GM12878 (cell line): ENCODE measurements around the gene ABHD17C. TPM values are rescaled to one million over a fixed set of nuclear protein-coding genes. Genes with fewer than 3 reads are reported as not detected.

ENCODE experiments used
- ATAC-seq: fragments of 200-7000 bp; cut with Tn5 transposase; 3 replicates; pipeline ENCODE4 v1.9.1; 2020; ENCODE audit warnings: mild to moderate bottlenecking, moderate library complexity
- BruUV-seq: library from RNA; stranded (reverse); fragments of 400-500 nt; replicated peaks from 2 replicates; lab custom pipeline; 2021; lab: Mats Ljungman, UMichigan
- CTCF ChIA-PET: fragments of 300-600 bp; sonication (Branson Sonifier 250); formaldehyde crosslinking; extraction: SDS; loops from one replicate; lab custom pipeline; 2021; ENCODE audit warnings: inconsistent platforms; lab: Yijun Ruan, JAX
- POLR2A ChIA-PET: fragments of 350-600 bp; formaldehyde crosslinking; extraction: SDS; loops from one replicate; lab custom pipeline; 2021; ENCODE audit warnings: inconsistent platforms; lab: Charles Lee
- RAD21 ChIA-PET: fragments of 300-600 bp; sonication (Branson Sonifier 250); formaldehyde crosslinking; loops from one replicate; lab custom pipeline; 2023; ENCODE audit warnings: antibody characterized with exemption; ENCODE audit not compliant: unreplicated experiment; lab: Charles Lee
- SMC1A ChIA-PET: fragments of 300-600 bp; sonication (Branson Sonifier 250); formaldehyde crosslinking; loops from one replicate; lab custom pipeline; 2023; ENCODE audit not compliant: unreplicated experiment, uncharacterized antibody; lab: Charles Lee
- DNase-seq: peaks from one replicate; pipeline ENCODE4 v3.0.0-alpha.2; 2011; ENCODE audit warnings: low read depth, low spot score
- FAIRE-seq: peaks from 3 replicates; lab custom pipeline; 2011; peaks lifted over from hg19 to GRCh38; lab: Jason Lieb, UNC
- H2AFZ ChIP-seq: 2 replicates; pipeline ENCODE4 v1.6.0; 2011; ENCODE audit warnings: low read depth, low read length, control low read depth; ENCODE audit not compliant: control insufficient read depth
- H3K27ac ChIP-seq: 2 replicates; pipeline ENCODE4 v1.5.1; 2011; ENCODE audit warnings: control low read depth; ENCODE audit not compliant: control insufficient read depth, insufficient read depth
- H3K27me3 ChIP-seq, 2 experiments: replicated peaks in 1 of 2; 2 replicates each; pipeline versions ENCODE4 v1.6.0 to v1.6.1; 2011; ENCODE audit warnings: low read length in 1 of 2; ENCODE audit not compliant: control insufficient read depth in 2 of 2, insufficient read depth in 2 of 2
- H3K36me3 ChIP-seq, 2 experiments: 2 replicates each; pipeline ENCODE4 v1.5.1; 2011; ENCODE audit warnings: low read length in 1 of 2; ENCODE audit not compliant: control insufficient read depth in 2 of 2, insufficient read depth in 2 of 2
- H3K4me1 ChIP-seq: 2 replicates; pipeline ENCODE4 v1.6.1; 2011; ENCODE audit warnings: mild to moderate bottlenecking, low read length, moderate library complexity, mixed read lengths; ENCODE audit not compliant: control insufficient read depth, insufficient read depth
- H3K4me2 ChIP-seq: 2 replicates; pipeline ENCODE4 v1.6.0; 2011; ENCODE audit warnings: control low read depth; ENCODE audit not compliant: control insufficient read depth, insufficient read depth
- H3K4me3 ChIP-seq: fragments of 200-600 bp; sonication (generic); 2 replicates; pipeline ENCODE4 v1.5.1; 2016
- H3K79me2 ChIP-seq: 2 replicates; pipeline ENCODE4 v1.6.0; 2011; ENCODE audit warnings: low read length; ENCODE audit not compliant: control insufficient read depth, insufficient read depth
- H3K9ac ChIP-seq: 2 replicates; pipeline ENCODE4 v1.8.0; 2011; ENCODE audit warnings: low read length, control low read depth, mixed read lengths; ENCODE audit not compliant: control insufficient read depth, insufficient read depth
- H3K9me3 ChIP-seq: replicated peaks from 3 replicates; pipeline ENCODE4 v1.5.1; 2011; ENCODE audit warnings: mild to moderate bottlenecking, low read length; ENCODE audit not compliant: control insufficient read depth, insufficient read depth
- H4K20me1 ChIP-seq: 2 replicates; pipeline ENCODE4 v1.6.0; 2011; ENCODE audit not compliant: control insufficient read depth, insufficient read depth
- CREM ChIP-seq: IDR thresholded peaks from 2 replicates; pipeline ENCODE4 v1.6.1; 2014; ENCODE audit warnings: antibody characterized with exemption, low read depth
- FOS ChIP-seq: IDR thresholded peaks from 3 replicates; pipeline ENCODE4 v1.6.1; 2011; ENCODE audit warnings: borderline replicate concordance; ENCODE audit not compliant: insufficient read length; ENCODE audit errors: extremely low read depth
- HDGF ChIP-seq: fragments of 450-650 bp; IDR thresholded peaks from 2 replicates; pipeline ENCODE4 v1.6.1; 2016; ENCODE audit warnings: antibody characterized with exemption
- MAX ChIP-seq: IDR thresholded peaks from 2 replicates; pipeline ENCODE4 v1.6.1; 2012; ENCODE audit warnings: low read depth, low read length, improper control_type of control experiment
- SRF ChIP-seq, 2 experiments: IDR thresholded peaks; 2 replicates each; pipeline ENCODE4 v1.6.1; 2011; ENCODE audit warnings: low read depth in 2 of 2, low read length in 2 of 2, mild to moderate bottlenecking in 1 of 2, moderate library complexity in 1 of 2
- USF1 ChIP-seq: IDR thresholded peaks from 2 replicates; pipeline ENCODE4 v1.6.1; 2011; ENCODE audit warnings: borderline replicate concordance, low read depth, mild to moderate bottlenecking, moderate library complexity, mixed read lengths, low read length; ENCODE audit not compliant: insufficient read depth; ENCODE audit errors: extremely low read length
- WRNIP1 ChIP-seq: IDR thresholded peaks from 2 replicates; pipeline ENCODE4 v1.6.1; 2011; ENCODE audit warnings: low read depth, low read length, improper control_type of control experiment, borderline replicate concordance
- ZSCAN29 ChIP-seq: fragments of 450-650 bp; IDR thresholded peaks from 2 replicates; pipeline ENCODE4 v1.6.1; 2017; ENCODE audit warnings: mild to moderate bottlenecking, moderate library complexity
- WGBS: methylation state at CpG from one replicate; pipeline ENCODE4 v1.1.6; 2016; ENCODE audit warnings: low lambda C conversion rate; ENCODE audit not compliant: insufficient replicate concordance, insufficient coverage; ENCODE audit errors: missing lambda C conversion rate; 5-methylcytosine and 5-hydroxymethylcytosine counted together
- in situ Hi-C: fragments of 300-500 bp; cut with MboI; formaldehyde crosslinking; loops from 9 replicates; pipeline ENCODE4 v1.14.3; 2018; ENCODE audit warnings: mixed read lengths
- intact Hi-C: fragments of 100-400 bp; cut with micrococcal nuclease; formaldehyde crosslinking; loops from one replicate; pipeline ENCODE4 v1.14.2; 2022; ENCODE audit not compliant: unreplicated experiment
- polyA plus RNA-seq, 11 experiments: library from polyadenylated mRNA; depleted of rRNA in 4 of 11; unstranded in 6 of 11; stranded (reverse) in 5 of 11; fragments of >200 nt; fragmentation: Nextera tagmentation in 4 of 11; fragmentation: Illumina TruSeq in 1 of 11; extraction: Ambion mirVana in 4 of 11; extraction: Trizol in 1 of 11; gene quantifications; 1 replicate in 1 of 11; 2 replicates in 10 of 11; pipeline versions ENCODE4 v1.2.1 to v1.2.3, GENCODE V29; 2011 to 2016; ENCODE audit warnings: inconsistent platforms in 2 of 11, missing spikeins in 2 of 11, low read depth in 1 of 11
- total RNA-seq, 4 experiments: library from RNA; depleted of rRNA in 3 of 4; stranded (reverse); fragments of >200 nt in 3 of 4; fragmentation: Illumina TruSeq in 1 of 4; extraction: Trizol in 1 of 4; gene quantifications; 2 replicates each; pipeline versions ENCODE4 v1.2.1 to v1.2.3, GENCODE V29; 2013 to 2021
- TF ChIP-seq, protein P1 (sequence below): fragments of 150-350 bp; IDR thresholded peaks from 2 replicates; pipeline ENCODE4 v1.6.1; 2014; ENCODE audit warnings: mild to moderate bottlenecking, low read depth, low read length
- TF ChIP-seq, protein P2 (sequence below), 3 experiments: IDR thresholded peaks in 2 of 3; conservative IDR thresholded peaks in 1 of 3; 2 replicates each; pipeline ENCODE4 v1.5.1; 2011; ENCODE audit warnings: low read depth in 3 of 3, low read length in 3 of 3, mild to moderate bottlenecking in 3 of 3, control low read depth in 2 of 3, moderate library complexity in 2 of 3, inconsistent platforms in 1 of 3, mixed read lengths in 1 of 3; ENCODE audit not compliant: control insufficient read depth in 2 of 3, insufficient read depth in 1 of 3; ENCODE audit errors: extremely low read depth in 1 of 3
- TF ChIP-seq, protein P3 (sequence below): fragments of 450-650 bp; IDR thresholded peaks from 2 replicates; pipeline ENCODE4 v1.6.1; 2017; ENCODE audit warnings: borderline replicate concordance

The ABHD17C gene
- total and polyA plus RNA-seq, 10 of the 15 experiments (the other 5 are each of a cell fraction or from before 2014, with no cell fraction given), result 0.92 to 11.4 (median 5.5) TPM

DNA sequence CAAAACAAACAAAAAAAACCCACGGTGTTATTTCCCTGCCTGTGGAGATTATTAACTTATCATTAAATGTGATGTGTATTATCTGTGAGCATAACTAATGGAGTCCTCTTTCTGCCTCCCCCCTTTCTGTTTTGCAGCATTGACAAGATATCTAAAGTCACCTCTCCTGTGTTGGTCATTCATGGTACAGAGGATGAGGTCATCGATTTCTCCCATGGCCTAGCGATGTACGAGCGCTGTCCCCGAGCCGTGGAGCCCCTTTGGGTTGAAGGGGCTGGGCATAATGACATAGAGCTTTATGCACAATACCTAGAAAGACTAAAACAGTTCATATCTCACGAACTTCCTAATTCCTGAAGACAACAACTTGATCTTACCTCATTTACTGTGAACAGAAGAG, 58.9 kb downstream of the ABHD17C start:
- ChIA-PET SMC1A (no interaction called here), POLR2A (no interaction called here), RAD21 (no interaction called here), CTCF (no interaction called here)
- no peak for FAIRE-seq
- no TSS peak for BruUV-seq
- H3K4me2 ChIP-seq, result no peak overlapping the region
- no peaks in the 10 kb centered on the region for H3K4me1 ChIP-seq
- no peak overlapping the region for H2AFZ ChIP-seq
- H3K79me2 ChIP-seq, result no peaks in the 10 kb centered on the region
- no peaks in the 10 kb centered on the region; a peak in 2 of 4 replicates for H3K36me3 ChIP-seq
- no peaks in the 10 kb centered on the region for H3K27me3 ChIP-seq
- DNase-seq, result no peak
- H3K4me3 ChIP-seq, result no peak overlapping the region
- no peak overlapping the region for H3K27ac ChIP-seq
- no peaks in the 10 kb centered on the region for H3K9me3 ChIP-seq
- WGBS, result 90% methylated on average over 8 of the region's 8 CpGs
- H3K9ac ChIP-seq, result no peak overlapping the region
- in situ Hi-C loops (no loop called here), intact Hi-C loops (no loop called here)
- TF ChIP-seq WRNIP1 (no peak), HDGF (no peak), USF1 (no peak), FOS (no peak), CREM (no peak), MAX (no peak), ZSCAN29 (no peak), SRF (IDR thresholded peaks at IDR 0.05; ENCODE audit: low read depth in 2 of 2, low read length in 2 of 2) (no peak)
- TF ChIP-seq, protein P1, sequence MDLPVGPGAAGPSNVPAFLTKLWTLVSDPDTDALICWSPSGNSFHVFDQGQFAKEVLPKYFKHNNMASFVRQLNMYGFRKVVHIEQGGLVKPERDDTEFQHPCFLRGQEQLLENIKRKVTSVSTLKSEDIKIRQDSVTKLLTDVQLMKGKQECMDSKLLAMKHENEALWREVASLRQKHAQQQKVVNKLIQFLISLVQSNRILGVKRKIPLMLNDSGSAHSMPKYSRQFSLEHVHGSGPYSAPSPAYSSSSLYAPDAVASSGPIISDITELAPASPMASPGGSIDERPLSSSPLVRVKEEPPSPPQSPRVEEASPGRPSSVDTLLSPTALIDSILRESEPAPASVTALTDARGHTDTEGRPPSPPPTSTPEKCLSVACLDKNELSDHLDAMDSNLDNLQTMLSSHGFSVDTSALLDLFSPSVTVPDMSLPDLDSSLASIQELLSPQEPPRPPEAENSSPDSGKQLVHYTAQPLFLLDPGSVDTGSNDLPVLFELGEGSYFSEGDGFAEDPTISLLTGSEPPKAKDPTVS, result no peak
- TF ChIP-seq, protein P2, sequence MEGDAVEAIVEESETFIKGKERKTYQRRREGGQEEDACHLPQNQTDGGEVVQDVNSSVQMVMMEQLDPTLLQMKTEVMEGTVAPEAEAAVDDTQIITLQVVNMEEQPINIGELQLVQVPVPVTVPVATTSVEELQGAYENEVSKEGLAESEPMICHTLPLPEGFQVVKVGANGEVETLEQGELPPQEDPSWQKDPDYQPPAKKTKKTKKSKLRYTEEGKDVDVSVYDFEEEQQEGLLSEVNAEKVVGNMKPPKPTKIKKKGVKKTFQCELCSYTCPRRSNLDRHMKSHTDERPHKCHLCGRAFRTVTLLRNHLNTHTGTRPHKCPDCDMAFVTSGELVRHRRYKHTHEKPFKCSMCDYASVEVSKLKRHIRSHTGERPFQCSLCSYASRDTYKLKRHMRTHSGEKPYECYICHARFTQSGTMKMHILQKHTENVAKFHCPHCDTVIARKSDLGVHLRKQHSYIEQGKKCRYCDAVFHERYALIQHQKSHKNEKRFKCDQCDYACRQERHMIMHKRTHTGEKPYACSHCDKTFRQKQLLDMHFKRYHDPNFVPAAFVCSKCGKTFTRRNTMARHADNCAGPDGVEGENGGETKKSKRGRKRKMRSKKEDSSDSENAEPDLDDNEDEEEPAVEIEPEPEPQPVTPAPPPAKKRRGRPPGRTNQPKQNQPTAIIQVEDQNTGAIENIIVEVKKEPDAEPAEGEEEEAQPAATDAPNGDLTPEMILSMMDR (IDR thresholded peaks at IDR 0.05 in 2 of 3, conservative IDR thresholded peaks at IDR 0.05 in 1 of 3; ENCODE audit: control insufficient read depth in 2 of 3, extremely low read depth in 1 of 3, insufficient read depth in 1 of 3, low read depth in 3 of 3, low read length in 3 of 3), result no peak
- TF ChIP-seq, protein P3, sequence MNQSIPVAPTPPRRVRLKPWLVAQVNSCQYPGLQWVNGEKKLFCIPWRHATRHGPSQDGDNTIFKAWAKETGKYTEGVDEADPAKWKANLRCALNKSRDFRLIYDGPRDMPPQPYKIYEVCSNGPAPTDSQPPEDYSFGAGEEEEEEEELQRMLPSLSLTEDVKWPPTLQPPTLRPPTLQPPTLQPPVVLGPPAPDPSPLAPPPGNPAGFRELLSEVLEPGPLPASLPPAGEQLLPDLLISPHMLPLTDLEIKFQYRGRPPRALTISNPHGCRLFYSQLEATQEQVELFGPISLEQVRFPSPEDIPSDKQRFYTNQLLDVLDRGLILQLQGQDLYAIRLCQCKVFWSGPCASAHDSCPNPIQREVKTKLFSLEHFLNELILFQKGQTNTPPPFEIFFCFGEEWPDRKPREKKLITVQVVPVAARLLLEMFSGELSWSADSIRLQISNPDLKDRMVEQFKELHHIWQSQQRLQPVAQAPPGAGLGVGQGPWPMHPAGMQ, result no peak
- no peaks in the 10 kb centered on the region for H4K20me1 ChIP-seq
- ATAC-seq, result no peak
